ENCODE data around the gene CAMTA1.

Gene CAMTA1

DNA sequence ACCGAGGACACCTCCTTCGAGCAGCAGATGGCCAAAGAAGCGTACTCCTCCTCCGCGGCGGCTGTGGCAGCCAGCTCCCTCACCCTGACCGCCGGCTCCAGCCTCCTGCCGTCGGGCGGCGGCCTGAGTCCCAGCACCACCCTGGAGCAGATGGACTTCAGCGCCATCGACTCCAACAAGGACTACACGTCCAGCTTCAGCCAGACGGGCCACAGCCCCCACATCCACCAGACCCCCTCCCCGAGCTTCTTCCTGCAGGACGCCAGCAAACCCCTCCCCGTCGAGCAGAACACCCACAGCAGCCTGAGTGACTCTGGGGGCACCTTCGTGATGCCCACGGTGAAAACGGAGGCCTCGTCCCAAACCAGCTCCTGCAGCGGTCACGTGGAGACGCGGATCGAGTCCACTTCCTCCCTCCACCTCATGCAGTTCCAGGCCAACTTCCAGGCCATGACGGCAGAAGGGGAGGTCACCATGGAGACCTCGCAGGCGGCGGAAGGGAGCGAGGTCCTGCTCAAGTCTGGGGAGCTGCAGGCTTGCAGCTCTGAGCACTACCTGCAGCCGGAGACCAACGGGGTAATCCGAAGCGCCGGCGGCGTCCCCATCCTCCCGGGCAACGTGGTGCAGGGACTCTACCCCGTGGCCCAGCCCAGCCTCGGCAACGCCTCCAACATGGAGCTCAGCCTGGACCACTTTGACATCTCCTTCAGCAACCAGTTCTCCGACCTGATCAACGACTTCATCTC lies 879.1 kb downstream of the CAMTA1 start:
- no peak for TF ChIP-seq ZNF274 (IDR thresholded peaks at IDR 0.05; ENCODE audit: low read depth, low read length)
- no peak overlapping the region for H3K4me3 ChIP-seq (ENCODE audit: low read length)

DNA sequence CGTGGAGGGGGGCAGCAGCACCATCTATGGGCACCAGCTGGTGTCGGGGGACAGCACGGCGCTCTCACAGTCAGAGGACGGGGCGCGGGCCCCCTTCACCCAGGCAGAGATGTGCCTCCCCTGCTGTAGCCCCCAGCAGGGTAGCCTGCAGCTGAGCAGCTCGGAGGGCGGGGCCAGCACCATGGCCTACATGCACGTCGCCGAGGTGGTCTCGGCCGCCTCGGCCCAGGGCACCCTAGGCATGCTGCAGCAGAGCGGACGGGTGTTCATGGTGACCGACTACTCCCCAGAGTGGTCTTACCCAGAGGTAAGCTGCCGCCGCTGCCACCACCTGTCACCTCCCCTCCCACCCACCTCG lies 879.6 kb downstream of the CAMTA1 start:
- H3K4me3 ChIP-seq (ENCODE audit: low read length), result no peak overlapping the region
- TF ChIP-seq ZNF274 (IDR thresholded peaks at IDR 0.05; ENCODE audit: low read depth, low read length), result no peak

DNA sequence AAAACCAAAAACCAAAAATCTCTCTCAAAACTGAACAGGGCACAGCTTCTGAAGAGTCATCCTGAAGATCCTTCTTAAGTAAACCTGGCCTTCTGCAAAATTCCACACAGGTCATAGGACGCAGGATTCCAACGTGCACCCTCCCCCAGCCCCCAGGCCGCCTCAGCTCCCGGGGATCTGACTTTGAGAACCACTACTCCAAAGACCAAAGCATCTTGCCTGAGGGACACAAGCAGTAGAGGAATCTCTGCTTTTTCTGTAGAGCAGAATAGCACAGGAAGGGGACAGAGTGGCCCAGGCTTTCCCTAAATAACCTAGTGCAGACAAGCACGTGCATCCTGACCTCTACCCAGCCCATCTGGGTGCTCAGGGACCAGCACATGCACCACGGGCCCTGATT lies 881.0 kb downstream of the CAMTA1 start:
- TF ChIP-seq ZNF274 (IDR thresholded peaks at IDR 0.05; ENCODE audit: low read depth, low read length), result no peak
- H3K4me3 ChIP-seq (ENCODE audit: low read length), result no peak overlapping the region

DNA sequence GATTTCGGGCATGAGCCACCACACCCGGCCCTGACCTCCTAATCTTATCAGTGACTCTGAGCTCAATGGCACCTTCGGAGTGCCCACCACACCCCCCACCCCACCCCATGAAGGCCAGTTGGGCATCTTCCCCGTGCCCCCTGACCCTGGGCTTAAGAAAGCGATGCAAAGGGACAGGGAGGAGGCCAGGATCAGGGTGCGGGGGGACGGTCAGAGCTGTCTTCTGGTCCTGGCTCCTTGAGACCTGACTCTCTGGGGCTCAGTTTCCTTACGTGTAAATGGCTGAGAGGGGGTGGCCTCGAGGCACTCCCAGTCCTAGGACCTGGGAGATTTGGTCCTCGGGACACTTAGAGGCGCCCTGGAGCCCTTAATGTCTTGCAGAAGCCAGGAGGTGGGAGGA lies 881.9 kb downstream of the CAMTA1 start:
- no peak for TF ChIP-seq ZNF274 (IDR thresholded peaks at IDR 0.05; ENCODE audit: low read depth, low read length)
- no peak overlapping the region for H3K4me3 ChIP-seq (ENCODE audit: low read length)

DNA sequence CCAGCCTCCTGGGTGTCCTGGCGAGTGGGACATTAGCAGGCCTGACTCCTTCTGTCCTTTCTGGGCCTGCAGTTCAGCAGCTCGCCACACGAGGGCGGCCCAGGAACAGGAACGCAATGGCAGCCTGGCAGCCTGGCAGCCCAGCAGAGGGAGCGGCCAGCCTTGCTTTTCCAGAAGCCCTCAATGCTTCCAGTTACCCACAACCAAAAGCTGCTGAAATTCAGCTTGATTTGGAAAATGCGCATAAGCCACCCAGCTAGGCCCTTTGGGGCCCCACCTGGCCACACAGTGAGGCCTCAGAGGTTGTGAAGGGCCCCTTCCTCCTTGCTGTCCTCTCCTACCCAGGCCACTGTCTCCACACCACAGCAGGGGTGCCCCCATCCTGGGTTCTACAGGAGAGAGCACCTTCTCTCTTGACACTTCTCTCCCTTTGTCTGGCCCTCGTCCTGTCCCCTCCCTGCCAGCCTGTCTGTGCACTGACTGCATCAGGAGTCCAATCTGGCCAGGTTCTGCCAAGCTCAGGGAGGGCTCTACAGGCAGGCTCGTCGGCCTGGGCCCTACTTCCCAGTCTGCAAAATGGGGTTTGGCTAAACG lies 882.5 kb downstream of the CAMTA1 start:
- no peak for TF ChIP-seq ZNF274 (IDR thresholded peaks at IDR 0.05; ENCODE audit: low read depth, low read length)
- H3K4me3 ChIP-seq (ENCODE audit: low read length), result no peak overlapping the region

DNA sequence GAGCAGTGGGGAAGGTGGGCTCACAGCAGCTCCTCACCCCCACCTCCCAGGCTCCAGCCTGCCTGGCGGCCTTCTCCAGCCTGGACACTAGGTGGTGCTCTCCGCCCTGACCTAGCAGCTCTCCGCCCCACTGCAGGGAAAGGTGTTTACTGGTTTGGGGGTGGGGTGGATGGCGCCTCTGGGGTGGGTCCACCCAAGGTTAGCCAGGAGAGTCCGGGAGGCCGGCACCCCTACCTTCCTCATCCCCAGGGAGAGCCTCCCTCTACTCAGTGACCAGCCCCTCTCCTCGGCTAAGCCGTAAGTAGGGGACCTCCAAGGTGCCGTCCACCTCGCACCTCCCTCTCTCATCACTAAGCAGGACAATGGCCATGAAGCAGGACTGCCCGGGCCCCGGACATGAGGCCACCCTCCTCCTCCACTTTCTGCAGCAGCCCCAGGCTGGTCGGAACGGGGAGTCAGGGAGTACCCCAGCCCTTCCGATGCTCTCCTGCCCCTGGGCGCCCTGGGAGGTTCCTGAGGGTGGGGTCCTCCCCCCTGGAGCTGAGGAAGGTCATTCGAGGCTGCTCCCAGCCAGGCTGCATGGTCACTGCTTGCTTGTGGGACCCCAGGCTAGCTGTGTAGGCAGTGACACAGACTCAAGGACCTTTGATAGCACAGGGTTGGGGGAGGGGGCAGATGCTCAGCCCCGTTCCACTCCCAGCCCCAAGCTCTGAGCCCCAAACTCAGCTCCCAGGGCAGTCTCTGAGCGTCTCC lies 884.5 kb downstream of the CAMTA1 start:
- no peak overlapping the region for H3K4me3 ChIP-seq (ENCODE audit: low read length)
- TF ChIP-seq ZNF274 (IDR thresholded peaks at IDR 0.05; ENCODE audit: low read depth, low read length), result no peak

DNA sequence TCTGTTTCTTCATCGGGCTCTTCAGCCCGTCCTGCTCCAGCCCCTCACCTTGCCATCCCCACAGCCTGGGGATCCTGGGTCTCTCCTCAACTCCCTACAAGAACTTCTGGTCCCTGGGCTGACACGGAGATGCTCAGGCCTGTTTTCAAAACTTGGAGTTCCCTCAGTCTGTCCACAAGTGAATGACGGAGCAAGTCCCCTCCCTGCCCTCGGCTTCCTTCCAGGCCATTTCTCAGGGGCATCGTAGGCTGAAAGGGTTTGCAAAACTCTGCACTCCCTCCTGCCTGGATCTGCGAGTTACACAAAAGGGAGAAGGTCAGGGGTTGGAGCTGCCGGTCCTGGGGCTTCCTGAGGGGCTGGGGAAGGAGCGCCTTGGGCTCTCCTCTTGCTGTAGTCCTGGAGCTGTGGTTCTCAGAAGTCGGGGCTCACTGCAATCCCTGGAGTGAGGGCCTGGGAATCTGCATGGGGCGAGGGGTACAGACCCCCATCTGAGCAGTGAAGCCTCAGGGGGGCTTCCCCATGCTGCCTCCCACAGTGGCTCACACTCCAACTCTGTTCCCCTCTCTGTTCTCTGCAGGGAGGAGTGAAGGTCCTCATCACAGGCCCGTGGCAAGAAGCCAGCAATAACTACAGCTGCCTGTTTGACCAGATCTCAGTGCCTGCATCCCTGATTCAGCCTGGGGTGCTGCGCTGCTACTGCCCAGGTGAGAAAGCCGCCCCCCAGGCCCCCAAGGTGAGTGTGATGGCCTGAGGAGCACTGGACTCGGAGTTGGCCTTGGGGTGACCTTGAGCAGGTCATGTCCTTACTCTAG lies 885.3 kb downstream of the CAMTA1 start:
- TF ChIP-seq ZNF274 (IDR thresholded peaks at IDR 0.05; ENCODE audit: low read depth, low read length), result no peak
- H3K4me3 ChIP-seq (ENCODE audit: low read length), result no peak overlapping the region

DNA sequence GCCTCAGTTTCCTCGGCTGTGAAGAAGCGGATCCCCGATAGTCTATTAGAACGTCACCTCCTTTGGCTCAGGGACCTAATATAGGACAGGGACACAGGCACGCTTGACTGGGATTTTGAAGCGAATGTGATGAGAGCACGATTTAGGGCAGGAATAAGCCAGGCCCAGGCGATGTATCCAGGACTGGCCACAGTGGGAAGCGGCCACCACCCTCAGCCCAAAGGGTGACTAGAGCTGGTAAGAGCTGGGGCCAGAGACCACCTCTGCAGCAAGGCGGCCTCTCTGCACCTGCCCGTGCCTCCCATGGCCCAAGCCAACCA lies 885.9 kb downstream of the CAMTA1 start:
- no peak overlapping the region for H3K4me3 ChIP-seq (ENCODE audit: low read length)
- no peak for TF ChIP-seq ZNF274 (IDR thresholded peaks at IDR 0.05; ENCODE audit: low read depth, low read length)

DNA sequence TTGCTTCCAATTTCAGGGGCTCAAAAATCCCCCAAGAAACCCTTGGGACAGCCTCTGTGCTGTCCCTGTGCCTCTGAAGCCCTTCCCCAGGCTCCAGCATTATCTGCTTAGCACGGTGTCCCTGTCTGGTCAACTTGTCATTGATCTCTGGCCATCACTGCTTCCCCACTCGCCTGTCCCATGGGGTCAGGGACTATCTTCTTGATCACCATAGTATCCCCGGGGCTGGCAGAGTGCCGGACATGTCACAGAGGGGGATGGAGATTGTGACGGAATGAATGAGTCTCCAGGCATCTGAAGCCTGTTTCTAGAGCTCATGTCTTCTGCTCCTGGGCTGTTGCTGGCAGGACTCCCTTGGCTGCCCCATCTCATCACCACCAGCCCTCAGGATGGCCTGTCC lies 886.4 kb downstream of the CAMTA1 start:
- no peak overlapping the region for H3K4me3 ChIP-seq (ENCODE audit: low read length)
- TF ChIP-seq ZNF274 (IDR thresholded peaks at IDR 0.05; ENCODE audit: low read depth, low read length), result no peak

DNA sequence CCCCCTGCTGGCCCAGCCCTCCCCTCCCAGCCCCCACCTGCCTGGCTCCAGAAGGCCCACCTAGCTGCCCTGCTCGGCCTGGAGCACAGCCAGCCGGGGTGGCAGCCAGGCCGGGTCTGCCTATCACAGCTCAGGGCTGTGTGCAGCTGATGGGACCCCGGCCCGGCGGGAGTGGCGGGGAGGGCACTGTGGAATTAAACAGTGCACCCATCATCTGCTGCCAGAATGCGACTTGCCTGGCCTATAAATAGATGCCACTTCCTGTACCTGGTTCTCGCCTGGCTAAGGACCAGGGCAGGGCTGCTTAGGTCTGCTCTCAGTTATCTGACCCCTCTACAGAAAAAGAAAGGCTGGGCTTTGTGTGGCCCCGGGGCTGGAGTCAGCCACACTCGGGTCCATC lies 887.6 kb downstream of the CAMTA1 start:
- no peak overlapping the region for H3K4me3 ChIP-seq (ENCODE audit: low read length)
- no peak for TF ChIP-seq ZNF274 (IDR thresholded peaks at IDR 0.05; ENCODE audit: low read depth, low read length)

DNA sequence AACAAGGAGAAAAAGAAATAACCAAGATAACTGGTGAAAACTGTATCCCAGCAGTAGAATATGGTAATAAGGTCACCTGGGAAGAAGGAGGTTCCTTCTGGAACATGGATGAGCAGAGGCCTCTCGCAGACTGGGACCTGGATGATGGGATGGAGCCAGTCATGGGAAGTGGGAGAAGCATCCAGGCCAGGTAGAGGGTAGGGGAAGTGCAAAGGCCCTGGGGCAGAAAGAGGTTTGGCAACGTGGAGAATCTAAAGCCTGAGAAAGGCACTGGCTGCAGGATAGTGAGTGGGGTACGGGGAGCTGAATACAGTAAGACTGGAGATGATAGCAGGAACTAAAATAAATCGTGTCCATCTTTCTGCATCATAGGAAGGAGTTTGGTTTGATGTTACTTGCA lies 889.7 kb downstream of the CAMTA1 start:
- TF ChIP-seq ZNF274 (IDR thresholded peaks at IDR 0.05; ENCODE audit: low read depth, low read length), result no peak
- no peak overlapping the region for H3K4me3 ChIP-seq (ENCODE audit: low read length)

DNA sequence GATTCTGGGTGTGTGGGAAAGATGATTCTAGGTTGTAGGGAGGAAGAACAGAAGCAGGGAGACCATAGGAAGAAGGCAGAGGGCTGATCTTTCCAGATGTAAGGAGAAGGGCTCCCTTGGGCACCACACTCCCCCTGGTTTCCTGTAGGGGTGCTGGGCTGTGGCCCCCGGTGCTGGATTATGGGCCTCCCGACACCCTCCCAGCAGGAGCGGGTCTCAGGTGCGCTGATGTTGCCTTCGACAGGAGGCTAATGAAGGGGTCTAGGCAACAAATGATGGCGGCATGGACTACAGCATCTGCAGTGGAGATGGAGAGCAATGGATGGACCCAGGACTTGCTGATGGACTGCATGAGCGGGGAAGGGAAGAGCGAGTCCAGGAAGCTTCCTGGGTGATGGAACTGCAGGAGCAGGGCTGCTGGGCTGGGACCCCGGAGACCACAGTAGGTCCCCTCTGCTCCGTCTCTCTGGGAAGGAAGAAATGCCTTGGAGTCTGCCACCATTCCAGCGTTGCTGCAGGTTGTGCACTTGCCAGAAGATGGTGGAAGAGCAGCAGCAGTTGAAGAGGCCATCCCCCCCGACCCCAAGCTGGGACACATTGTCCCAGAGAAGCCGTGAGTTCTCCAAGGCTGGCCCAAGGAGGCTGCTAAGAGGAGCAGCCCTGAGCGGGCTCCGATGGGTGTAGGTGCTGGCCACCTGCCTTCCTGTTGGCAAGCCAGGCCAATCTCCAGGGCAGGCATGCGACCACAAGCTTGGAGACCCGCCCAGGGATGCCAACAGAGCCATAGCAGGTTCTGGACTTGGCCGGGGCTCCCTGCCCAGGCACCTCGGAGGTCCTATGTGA lies 890.4 kb downstream of the CAMTA1 start:
- no peak for TF ChIP-seq ZNF274 (IDR thresholded peaks at IDR 0.05; ENCODE audit: low read depth, low read length)

DNA sequence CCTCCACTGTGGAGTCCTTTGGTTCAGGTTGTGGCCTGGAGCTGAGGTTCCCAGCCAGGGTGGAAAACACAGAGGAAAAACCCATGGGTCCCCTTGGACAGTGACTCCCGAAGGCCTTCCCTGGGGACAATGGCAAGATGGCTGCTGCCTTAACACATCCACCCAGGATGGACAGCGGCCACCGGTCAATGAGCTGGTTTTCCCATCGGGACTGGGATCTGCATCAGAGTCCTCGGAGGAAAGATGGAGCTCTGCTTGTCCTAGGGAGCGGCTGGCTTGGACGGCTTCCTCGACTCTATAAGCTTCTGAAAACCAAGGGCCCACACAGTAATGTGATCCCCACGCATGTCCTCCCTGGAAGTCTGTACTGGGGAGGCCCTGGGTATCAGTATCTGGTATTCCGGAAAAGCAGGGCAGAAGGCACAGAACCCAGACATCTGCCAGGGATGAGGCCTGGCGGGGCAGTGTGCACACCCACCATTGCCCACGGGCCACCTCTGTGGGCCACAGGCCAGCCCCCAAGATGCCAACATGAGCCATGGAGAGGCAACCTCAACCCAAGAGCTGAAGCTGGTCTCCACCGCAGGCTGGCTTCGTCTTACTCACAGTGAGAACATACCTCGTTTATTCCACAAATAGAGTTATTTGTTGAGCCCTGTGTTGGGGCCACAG lies 891.2 kb downstream of the CAMTA1 start:
- no peak overlapping the region for H3K4me3 ChIP-seq (ENCODE audit: low read length)
- TF ChIP-seq ZNF274 (IDR thresholded peaks at IDR 0.05; ENCODE audit: low read depth, low read length), result no peak

More for the DNA sequence above, 890.4 kb downstream of the CAMTA1 start:
- no peak overlapping the region for H3K4me3 ChIP-seq (ENCODE audit: low read length)

All from GM08714 (cell line).